Stimulated activated CD8-positive, alpha-beta memory T cell treated with anti-CD3 and anti-CD28 coated beads, Interleukin-12 subunit alpha, Interleukin-12 subunit beta, amount 100 ng/mL, for 24 hours (primary cell): ENCODE measurements around the gene TIPIN.
"Not testable (repeated sequence)": the region's sequence is repeated elsewhere in the genome, so short reads cannot be mapped to it uniquely, and the experiment has no call there.

Source experiments
- DNase-seq: peaks from one replicate; pipeline ENCODE4 v3.0.0-alpha.2; 2020; ENCODE audit errors: extremely low read depth

The TIPIN gene

DNA sequence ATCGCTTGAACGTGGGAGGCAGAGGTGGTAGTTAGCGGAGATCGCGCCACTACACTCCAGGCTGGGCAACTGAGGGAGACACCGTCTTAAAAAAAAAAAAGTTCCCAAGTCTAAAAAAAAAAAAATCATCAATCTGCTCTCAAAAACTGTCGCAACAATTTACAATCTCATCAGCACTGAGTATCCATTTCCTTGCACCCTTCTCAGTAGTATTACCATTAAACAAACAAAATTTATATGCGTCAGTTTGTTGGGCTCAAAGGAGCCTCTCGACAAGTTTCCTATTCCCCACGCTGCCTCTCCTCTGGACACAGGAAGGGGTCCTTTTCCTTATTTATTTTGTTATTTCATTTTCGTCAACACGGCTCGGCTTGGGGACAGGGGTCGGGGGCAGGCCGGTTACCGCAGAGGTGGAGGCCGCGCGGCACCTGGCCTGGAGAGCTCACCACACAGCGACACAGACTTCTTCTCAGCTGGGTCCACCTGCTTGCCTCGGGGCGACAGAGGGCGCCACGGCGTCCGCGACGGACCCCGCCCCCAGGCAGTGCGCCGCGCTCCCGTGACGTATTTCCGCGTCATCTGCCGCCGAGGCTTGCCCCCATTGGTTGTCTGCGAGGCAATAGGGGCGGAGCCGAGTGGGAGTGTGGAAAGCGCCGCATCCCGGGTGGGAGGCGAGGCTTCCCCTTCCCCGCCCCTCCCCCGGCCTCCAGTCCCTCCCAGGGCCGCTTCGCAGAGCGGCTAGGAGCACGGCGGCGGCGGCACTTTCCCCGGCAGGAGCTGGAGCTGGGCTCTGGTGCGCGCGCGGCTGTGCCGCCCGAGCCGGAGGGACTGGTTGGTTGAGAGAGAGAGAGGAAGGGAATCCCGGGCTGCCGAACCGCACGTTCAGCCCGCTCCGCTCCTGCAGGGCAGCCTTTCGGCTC lies 30.0 kb upstream of the TIPIN start, which contains the start of gene MAP2K1:
Gene MAP2K1 (plus strand): TSS at position 709 of the 920 bp plus-strand sequence. CDS start 436 bp downstream, outside the sequence.
- DNase-seq, result peak; percentile 93

DNA sequence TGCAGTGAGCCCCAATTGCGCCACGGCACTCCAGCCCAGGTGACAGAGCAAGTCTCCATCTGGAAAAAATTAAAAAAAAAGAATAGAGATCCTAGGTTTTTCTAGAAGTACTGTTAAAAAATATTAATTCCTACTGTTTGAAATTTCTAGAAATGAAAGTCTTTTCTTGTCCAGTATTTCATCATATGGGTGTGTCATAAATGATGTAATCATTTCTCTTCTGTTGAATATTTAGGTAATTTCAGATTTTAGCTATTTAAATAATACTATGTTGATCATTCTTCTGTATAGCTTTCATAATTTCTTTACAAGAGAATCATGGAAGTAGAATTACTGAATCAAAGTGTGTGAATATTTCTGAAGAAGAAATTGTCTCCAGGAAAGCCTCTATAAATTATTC lies 24.9 kb upstream of the TIPIN start:
- not testable (repeated sequence) for DNase-seq

DNA sequence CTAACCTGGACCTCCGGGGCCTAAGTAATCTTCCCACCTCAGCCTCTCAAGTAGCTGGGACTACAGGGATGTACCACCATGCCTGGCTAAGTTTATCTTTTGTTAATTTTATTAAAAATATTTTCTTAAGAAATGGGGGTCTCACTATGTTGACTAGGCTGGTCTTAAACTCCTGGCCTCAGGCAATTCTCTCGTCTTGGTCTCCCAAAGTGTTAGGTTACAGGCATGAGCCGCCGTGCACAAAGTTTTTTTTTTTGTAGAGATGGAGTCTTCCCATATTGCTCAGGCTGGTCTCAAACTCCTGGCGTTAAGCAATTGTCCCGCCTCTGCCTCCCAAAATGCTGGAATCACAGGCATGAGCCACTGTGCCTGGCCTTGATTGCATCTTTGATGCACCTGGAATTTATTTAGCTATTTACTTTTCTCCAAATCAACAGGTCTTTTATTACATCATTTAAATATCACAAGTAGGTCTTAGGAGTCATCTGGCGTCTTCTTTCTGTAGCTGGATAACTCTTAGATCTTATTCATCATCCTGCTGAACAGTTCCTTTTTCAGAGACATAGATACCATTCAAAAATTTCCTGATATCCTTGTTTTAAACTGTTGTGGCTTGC lies 22.4 kb upstream of the TIPIN start:
- no peak for DNase-seq

DNA sequence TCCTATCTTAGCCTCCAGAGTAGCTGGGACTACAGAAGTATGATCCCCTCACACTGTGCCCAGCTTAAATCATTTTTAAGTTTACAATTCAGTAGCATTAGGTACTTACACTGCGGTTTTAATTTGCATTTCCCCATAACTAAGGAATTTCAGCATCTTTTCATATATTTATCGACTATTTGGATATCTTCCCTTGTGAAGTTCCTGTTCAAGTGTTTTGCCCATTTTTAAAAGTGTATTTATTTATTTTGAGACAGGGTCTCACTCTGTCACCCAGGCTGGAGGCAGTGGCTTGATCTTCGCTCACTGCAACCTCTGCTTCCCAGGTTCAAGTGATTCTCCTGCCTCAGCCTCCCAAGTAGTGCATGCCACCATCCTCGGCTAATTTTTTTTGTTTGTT lies 17.7 kb upstream of the TIPIN start:
- no peak for DNase-seq

DNA sequence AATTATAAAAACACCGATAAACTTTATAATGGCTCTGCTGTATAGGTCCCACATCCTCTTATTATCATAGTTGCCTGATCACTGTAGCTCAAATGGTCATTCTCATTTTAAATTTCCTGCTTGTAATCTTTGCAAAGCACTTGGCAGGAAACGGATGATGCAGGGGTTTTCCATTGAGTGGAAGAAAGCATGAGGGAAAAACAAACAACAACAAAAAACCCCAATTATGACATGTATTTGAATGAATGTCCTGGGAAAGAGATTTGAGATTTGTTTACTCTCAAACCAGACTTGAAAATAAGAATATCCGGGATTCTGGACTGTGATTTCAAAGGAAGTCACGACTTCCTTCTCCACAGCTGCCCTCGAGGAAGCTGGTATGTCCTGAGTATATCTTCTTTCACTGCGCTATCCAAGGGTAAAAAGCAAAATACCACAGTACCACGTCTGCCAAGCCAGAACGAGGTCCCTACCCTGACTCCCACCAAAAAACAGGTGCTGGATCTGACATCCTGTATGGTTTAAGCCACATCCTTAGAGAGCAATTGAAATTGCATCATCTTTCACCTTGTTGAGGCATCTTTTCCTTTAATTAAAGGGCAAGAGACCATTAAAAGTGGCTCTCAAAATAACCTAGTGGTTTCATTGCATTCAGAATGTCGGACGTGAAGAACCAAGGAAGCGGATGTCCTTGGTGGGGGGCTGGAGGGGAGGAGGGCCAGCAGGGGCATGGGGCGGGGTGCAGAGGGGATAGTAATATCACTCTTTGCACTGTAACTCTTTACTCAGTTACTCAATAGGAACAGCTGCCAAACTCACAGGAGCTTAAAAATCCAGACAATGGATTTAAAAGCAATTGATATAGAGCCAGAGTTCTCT lies 13.5 kb upstream of the TIPIN start:
- no peak for DNase-seq

DNA sequence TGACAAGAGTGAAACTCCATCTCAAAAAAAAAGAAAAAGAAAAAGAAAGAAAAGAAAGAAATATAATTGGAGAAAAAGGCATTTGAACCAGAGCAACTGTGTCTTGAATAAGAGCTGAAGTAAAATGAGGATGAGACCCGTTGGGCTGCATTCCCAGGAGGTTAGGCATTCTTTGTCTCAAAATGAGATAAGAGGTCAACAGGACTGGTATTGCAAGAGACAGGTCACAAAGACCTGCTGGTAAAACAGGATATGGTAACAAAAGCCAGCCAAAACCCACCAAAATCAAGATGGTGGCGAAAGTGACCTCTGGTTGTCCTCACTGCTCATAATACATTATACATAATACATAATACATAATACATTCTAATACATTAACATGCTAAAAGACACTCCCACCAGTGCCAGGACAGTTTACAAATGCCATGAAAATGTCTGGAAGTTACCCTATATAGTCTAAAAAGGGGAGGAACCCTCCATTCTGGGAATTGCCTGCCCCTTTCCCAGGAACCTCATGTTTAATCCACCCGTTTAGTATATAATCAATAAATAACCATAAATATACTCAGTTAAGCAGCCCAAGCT lies 8.6 kb upstream of the TIPIN start:
- no peak for DNase-seq

DNA sequence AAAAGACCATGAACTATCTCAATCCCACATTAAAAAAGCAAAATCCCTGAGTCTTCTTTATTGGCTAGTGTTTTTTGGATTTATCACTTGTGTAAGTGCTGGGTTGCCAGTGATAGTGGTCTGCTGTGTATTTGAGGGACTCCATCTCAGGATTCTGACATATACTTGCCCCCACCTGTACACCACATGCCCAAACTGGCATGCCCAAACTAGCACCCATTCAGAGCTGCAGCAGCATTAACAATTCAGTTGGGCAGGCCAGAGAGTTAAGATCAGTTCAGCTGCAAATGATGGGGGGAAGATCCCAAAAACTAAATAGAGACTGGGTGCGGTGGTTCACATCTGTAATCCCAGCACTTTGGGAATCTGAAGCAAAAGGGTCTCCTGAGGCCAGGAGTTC lies 6.3 kb upstream of the TIPIN start:
- no peak for DNase-seq

DNA sequence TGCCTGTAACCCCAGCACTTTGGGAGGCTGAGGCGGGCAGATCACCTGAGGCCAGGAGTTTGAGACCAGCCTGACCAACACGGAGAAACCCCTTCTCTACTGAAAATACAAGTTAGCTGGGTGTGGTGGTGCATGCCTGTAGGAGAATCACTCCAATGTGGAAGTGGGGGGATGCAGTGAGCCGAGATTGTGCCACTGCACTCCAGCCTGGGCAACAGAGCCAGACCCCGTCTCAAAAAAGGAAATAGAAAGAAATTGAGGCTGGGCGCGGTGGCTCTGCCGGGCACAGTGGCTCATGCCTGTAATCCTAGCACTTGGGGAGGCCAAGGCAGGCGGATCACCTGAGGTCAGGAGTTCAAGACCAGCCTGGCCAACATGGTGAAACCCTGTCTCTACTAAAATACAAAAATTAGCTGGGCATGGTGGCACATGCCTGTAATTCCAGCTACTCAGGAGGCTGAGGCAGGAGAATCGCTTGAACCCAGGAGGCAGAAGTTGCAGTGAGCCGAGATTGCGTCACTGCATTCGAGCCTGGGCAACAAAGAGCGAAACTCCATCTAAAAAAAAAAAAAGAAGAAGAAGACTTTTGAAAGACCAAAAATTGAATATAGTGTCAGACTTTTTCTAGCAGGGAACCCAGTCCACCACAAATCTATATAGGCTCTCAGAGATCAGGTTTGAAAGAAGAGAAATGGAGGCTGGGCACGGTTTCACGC lies 5.4 kb upstream of the TIPIN start:
- DNase-seq, result not testable (repeated sequence)

DNA sequence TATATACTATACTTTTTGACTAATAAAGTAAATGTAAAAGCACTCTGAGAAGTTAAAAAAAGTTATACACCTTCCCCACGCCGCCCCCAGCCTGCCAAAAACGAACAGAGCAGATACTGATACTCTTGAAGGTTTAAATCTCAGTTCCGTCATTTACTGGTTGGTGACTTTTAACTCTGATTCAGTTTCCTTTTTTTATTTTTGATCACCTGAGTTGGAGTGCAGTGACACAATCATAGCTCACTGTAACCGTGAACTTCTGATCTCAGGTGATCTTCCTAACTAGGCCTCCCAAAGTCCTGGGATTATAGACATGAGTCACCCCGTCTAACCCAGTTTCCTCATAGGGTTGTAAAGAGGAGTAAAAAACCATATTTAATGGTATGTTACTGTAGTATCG lies 3.3 kb upstream of the TIPIN start:
- no peak for DNase-seq

DNA sequence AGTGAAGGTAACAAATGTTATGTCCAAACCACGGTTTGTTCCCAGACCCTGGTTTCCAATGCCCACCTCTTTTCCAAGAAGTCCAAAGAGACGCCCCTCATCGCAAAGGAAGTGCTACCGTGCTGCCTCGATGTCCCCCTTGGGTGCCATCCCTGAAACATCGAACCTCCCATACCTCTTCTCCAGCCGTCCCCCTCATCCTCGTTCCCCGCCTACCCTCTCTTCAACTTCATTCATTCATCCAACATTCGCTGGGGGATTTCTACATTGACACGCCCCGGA lies 467 bp downstream of the TIPIN start:
- no peak for DNase-seq

DNA sequence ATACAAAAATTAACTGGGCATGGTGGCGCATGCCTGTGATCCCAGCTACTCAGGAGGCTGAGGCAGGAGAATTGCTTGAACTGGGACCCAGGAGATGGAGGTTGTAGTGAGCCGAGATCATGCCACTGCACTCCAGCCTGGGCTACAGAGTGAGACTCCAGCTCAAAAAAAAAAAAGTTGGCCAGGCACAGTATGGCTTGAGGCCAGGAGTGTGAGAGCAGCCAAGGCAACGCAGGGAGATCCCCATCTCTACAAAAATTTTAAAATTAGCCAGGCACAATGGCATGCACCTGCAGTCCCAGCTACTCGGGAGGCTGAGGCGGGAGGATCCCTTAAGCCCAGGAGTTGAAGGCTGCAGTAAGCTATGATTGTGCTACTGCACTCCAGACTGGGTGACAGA lies 8.0 kb downstream of the TIPIN start:
- not testable (repeated sequence) for DNase-seq

DNA sequence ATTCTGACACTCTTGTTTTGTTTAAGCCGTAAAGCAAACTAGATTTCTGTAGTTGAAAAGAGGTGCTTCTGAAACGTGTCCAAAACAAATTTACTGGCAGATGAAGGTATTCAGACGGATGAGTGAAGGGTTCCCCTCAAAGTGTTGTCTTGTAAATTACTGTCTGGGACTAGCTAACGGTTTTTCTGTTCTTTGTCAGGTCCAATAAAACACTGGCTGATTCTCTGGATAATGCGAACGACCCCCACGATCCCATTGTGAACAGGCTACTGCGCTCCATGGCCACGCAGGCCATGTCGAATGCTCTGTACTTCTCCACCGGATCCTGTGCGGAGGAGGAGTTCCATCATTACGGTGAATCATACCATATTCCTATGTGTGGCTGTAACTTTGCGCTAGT lies 27.7 kb downstream of the TIPIN start:
- no peak for DNase-seq

DNA sequence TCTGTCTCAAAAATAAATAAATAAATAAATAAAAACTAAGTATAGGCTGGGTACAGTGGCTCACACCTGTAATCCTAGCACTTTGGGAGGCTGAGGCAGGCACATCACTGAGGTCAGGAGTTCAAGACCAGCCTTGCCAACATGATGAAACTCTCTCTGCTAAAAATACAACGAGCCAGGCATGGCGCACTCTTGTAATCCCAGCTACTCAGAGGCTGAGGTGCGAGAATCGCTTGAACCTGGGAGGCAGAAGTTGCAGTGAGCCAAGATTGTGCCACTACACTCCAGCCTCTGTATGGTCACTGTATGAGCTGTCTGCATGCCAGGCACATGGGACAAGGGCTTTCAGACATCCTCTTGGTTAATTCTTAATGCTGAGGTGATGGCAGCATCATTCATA lies 28.7 kb downstream of the TIPIN start:
- no peak for DNase-seq

DNA sequence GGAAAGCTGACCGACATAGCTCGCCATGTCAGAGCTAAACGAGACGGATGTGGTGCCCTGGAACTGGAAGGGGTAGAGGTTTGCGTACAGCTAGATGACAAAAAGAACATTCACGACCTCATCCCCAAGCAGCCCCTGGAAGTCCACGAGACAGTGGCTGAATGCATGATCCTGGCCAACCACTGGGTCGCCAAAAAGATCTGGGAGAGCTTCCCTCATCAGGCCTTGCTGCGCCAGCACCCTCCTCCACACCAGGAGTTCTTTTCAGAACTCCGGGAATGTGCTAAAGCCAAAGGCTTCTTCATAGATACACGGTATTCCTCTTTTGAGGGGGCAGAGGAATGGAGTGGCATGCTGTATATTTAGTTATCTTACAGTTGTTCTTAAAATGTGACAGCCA lies 30.4 kb downstream of the TIPIN start:
- DNase-seq, result no peak

DNA sequence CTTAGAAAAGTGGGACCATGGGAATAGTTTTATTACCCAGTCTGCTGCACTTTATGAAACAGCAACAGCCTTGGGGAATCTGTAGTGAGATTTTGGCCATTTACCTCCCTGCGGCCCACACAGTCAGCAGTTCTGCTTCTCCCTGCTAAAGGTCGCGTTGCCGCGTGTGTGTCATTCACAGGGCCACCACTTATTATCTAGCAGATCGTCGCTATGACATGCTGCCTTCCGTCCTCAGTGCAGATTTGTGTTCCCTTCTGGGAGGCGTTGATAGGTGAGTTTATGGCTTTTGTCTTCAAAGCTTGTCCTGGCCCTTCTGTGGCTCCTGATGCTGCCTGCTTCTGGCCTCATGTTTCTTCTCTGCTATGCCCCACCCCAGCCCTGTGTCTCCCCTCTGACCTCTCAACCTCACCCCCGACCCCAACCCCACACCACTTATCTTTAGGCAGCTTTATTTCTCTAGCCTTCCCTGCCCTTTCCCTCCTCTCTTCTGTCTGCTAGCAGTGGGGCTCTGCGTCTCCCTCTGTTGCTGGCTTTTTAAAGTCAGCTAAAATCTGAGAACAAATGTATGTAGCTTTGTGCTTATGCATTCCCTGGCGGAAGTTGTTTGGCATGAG lies 33.1 kb downstream of the TIPIN start:
- no peak for DNase-seq

DNA sequence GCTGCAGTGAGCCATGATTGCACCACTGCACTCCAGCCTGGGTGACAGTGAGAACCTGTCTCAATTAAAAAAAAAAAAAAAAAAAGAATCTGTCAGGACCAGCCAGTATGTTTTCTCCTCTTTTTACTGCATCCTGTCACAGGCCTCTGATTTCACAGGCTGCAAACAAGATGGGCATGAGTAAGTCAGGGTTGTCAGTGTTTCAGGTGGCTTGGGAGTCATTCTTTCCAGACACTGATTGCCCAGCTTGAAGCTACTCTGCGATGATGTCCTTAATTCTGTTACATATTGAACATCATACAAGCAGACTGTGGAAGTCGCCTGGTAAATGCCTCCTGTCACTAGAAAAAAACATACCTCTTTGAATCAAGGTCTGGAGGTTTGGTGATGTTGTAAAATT lies 44.3 kb downstream of the TIPIN start:
- DNase-seq, result no peak

DNA sequence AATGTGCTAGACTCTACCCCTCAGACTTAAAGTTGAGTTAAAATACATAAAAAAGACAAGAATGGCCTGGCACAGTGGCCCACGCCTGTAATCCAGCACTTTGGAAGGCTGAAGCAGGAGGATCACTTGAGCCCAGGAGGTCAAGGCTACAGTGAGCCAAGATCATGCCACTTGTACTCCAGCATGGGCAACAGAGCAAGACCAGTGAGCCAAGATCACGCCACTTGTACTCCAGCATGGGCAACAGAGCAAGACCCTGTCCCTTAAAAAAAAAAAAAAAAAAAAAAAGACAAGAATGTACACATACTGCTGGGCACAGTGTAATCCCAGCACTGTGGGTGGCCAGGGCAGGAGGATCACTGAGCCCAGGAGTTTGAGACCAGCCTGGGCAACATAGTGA lies 45.7 kb downstream of the TIPIN start:
- no peak for DNase-seq

DNA sequence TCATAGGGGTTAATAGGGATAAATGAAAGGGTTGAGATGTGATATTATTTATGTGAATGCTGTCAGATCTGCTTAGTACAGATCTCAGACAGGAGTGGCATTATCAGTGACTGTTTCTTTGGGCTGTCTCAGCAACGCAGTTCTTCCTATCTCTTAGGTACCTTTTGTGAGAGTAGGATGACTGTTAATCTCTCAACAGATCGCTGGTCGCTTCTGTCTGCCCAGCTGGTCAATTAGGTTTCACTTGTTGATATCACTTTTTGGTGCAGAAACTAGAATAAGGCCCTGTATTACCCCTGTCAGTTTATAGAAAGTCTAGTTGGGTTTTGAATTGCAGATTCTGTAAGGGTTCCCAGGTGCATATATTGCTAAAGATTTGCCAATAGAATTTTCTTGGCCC lies 46.7 kb downstream of the TIPIN start:
- no peak for DNase-seq

DNA sequence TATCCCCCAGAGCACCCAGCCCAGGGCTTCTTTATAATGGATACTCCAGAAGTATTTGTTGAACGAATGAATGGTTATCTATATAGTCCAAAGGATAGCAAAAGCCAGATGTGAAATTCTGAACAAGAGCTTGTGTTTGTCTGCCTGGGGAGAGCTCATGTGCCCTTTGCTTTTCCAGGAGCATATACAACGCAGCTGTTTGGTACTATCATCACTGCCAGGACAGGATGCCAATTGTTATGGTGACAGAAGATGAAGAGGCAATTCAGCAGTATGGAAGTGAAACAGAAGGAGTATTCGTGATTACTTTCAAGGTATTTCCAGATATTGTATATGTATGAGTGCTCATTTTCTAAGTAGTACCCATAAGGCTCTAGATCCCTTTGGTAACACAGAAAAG lies 48.0 kb downstream of the TIPIN start:
- no peak for DNase-seq

DNA sequence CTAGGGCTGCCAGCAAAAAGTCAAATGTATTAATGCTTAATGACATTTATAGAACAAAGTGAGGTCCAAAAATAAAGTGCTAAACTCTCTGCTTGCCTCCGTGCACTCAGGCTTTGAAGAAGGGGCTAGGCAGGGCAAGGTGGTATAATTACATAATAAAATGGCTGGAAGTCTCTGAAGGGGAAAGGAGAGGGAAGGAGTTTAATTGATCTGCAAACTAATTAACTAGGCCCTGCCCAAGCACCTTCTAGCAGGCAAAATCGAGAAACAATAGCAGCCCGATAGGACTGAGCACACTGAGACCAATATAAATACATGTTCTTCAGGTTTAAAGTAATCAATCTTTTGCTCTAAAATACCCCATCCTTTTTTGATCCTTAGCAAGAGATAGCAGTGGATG lies 50.1 kb downstream of the TIPIN start:
- DNase-seq, result no peak

DNA sequence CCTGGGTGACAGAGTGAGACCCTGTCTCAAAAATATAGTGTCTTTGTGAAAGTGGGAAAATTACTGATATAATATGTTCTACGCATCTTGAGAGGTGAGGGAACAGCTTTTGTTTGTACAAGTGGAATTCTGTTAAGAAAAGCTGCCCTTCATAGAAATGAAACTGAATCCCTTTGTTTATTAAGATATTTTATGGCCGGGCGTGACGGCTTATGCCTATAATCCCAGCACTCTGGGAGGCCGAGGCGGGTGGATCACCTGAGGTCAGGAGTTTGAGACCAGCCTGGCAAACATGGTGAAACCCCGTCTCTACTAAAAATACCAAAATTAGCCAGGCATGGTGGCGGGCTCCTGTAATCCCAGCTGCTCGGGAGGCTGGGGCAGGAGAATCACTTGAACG lies 52.1 kb downstream of the TIPIN start:
- DNase-seq, result not testable (repeated sequence)
